Measurements from ENCODE around the gene KCND3.

The KCND3 gene

DNA sequence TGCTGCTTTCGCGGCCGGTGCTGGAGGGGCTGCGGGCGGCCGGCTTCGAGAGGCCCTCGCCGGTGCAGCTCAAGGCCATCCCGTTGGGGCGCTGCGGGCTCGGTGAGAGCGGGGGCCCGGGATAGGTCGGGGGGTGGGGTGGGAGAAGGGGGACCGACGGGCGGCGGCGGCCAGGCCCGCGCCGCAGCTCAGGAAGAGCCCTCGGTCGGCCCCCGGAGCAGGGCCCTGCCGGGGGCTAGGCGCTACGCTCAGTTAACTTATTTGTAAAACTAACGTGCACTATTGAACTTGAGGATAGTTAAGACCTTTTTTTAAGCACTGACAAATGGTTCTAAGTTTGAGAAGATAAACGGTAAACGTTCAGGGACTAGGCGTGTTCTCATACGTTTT is 233.3 kb downstream of the KCND3 start (continued):
- TF ChIP-seq, protein P1, sequence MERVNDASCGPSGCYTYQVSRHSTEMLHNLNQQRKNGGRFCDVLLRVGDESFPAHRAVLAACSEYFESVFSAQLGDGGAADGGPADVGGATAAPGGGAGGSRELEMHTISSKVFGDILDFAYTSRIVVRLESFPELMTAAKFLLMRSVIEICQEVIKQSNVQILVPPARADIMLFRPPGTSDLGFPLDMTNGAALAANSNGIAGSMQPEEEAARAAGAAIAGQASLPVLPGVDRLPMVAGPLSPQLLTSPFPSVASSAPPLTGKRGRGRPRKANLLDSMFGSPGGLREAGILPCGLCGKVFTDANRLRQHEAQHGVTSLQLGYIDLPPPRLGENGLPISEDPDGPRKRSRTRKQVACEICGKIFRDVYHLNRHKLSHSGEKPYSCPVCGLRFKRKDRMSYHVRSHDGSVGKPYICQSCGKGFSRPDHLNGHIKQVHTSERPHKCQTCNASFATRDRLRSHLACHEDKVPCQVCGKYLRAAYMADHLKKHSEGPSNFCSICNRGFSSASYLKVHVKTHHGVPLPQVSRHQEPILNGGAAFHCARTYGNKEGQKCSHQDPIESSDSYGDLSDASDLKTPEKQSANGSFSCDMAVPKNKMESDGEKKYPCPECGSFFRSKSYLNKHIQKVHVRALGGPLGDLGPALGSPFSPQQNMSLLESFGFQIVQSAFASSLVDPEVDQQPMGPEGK (CRISPR knock-in tag; IDR thresholded peaks at IDR 0.05; ENCODE audit: borderline replicate concordance), result no peak
- TF ChIP-seq TOX (CRISPR knock-in tag; IDR thresholded peaks at IDR 0.05; ENCODE audit: borderline replicate concordance), result no peak

- TF ChIP-seq PPARA (CRISPR knock-in tag; IDR thresholded peaks at IDR 0.05; ENCODE audit: borderline replicate concordance) (no peak), CSDC2 (CRISPR knock-in tag; IDR thresholded peaks at IDR 0.05) (no peak), ARNTL (CRISPR knock-in tag; IDR thresholded peaks at IDR 0.05; ENCODE audit: borderline replicate concordance, low read depth) (no peak)
- ATAC-seq, result peak; percentile 93
Observed at GRCh38 chr1:111755331-111756123, 233.9 kb downstream of the KCND3 start, which contains the start of gene DDX20. Gene DDX20, plus strand, starts transcription at chr1:111755901. Its CDS starts 24 bp downstream, at chr1:111755925.

- ATAC-seq, result peak; percentile 64
Observed at GRCh38 chr1:111754984-111755330, 234.5 kb downstream of the KCND3 start.

GRCh38 chr1:111751906-111752575 is 237.4 kb downstream of the KCND3 start:
- ATAC-seq, result no peak
- TF ChIP-seq GLIS3 (CRISPR knock-in tag; IDR thresholded peaks at IDR 0.05) (no peak), TOX (CRISPR knock-in tag; IDR thresholded peaks at IDR 0.05; ENCODE audit: borderline replicate concordance) (no peak), PPARA (CRISPR knock-in tag; IDR thresholded peaks at IDR 0.05; ENCODE audit: borderline replicate concordance) (no peak), ZNF8 (CRISPR knock-in tag; IDR thresholded peaks at IDR 0.05) (no peak), ZFP30 (CRISPR knock-in tag; IDR thresholded peaks at IDR 0.05) (no peak), ESRRG (CRISPR knock-in tag; IDR thresholded peaks at IDR 0.05) (no peak), ISL1 (CRISPR knock-in tag; IDR thresholded peaks at IDR 0.05) (no peak)

More at GRCh38 chr1:111754984-111755330, 234.5 kb downstream of the KCND3 start:
- no peak for TF ChIP-seq GLIS3 (CRISPR knock-in tag; IDR thresholded peaks at IDR 0.05)
- TF ChIP-seq OSR1 (CRISPR knock-in tag; IDR thresholded peaks at IDR 0.05), result no peak
- TF ChIP-seq, protein P2, sequence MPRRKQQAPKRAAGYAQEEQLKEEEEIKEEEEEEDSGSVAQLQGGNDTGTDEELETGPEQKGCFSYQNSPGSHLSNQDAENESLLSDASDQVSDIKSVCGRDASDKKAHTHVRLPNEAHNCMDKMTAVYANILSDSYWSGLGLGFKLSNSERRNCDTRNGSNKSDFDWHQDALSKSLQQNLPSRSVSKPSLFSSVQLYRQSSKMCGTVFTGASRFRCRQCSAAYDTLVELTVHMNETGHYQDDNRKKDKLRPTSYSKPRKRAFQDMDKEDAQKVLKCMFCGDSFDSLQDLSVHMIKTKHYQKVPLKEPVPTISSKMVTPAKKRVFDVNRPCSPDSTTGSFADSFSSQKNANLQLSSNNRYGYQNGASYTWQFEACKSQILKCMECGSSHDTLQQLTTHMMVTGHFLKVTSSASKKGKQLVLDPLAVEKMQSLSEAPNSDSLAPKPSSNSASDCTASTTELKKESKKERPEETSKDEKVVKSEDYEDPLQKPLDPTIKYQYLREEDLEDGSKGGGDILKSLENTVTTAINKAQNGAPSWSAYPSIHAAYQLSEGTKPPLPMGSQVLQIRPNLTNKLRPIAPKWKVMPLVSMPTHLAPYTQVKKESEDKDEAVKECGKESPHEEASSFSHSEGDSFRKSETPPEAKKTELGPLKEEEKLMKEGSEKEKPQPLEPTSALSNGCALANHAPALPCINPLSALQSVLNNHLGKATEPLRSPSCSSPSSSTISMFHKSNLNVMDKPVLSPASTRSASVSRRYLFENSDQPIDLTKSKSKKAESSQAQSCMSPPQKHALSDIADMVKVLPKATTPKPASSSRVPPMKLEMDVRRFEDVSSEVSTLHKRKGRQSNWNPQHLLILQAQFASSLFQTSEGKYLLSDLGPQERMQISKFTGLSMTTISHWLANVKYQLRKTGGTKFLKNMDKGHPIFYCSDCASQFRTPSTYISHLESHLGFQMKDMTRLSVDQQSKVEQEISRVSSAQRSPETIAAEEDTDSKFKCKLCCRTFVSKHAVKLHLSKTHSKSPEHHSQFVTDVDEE (CRISPR knock-in tag; IDR thresholded peaks at IDR 0.05), result no peak
- TF ChIP-seq, protein P1 (CRISPR knock-in tag; IDR thresholded peaks at IDR 0.05; ENCODE audit: borderline replicate concordance), result no peak
- TF ChIP-seq POU6F1 (CRISPR knock-in tag; IDR thresholded peaks at IDR 0.05; ENCODE audit: borderline replicate concordance, low read depth), result no peak
- TF ChIP-seq ZFP3 (CRISPR knock-in tag; IDR thresholded peaks at IDR 0.05), result no peak
- TF ChIP-seq PPARA (CRISPR knock-in tag; IDR thresholded peaks at IDR 0.05; ENCODE audit: borderline replicate concordance), result no peak
- TF ChIP-seq ARNTL (CRISPR knock-in tag; IDR thresholded peaks at IDR 0.05; ENCODE audit: borderline replicate concordance, low read depth), result no peak
- TF ChIP-seq ZNF8 (CRISPR knock-in tag; IDR thresholded peaks at IDR 0.05), result no peak
- no peak for TF ChIP-seq ISL1 (CRISPR knock-in tag; IDR thresholded peaks at IDR 0.05)
- no peak for TF ChIP-seq SNAI2 (CRISPR knock-in tag; IDR thresholded peaks at IDR 0.05)

GRCh38 chr1:111750856-111751255 is 238.6 kb downstream of the KCND3 start:
- ATAC-seq, result no peak
- TF ChIP-seq ZFP3 (CRISPR knock-in tag; IDR thresholded peaks at IDR 0.05), result no peak
- no peak for TF ChIP-seq TOX (CRISPR knock-in tag; IDR thresholded peaks at IDR 0.05; ENCODE audit: borderline replicate concordance)
- TF ChIP-seq ARNTL (CRISPR knock-in tag; IDR thresholded peaks at IDR 0.05; ENCODE audit: borderline replicate concordance, low read depth), result no peak
- no peak for TF ChIP-seq TCF4 (CRISPR knock-in tag; IDR thresholded peaks at IDR 0.05; ENCODE audit: borderline replicate concordance)
- no peak for TF ChIP-seq PPARA (CRISPR knock-in tag; IDR thresholded peaks at IDR 0.05; ENCODE audit: borderline replicate concordance)
- TF ChIP-seq BACH2 (CRISPR knock-in tag; IDR thresholded peaks at IDR 0.05; ENCODE audit: borderline replicate concordance), result no peak
- TF ChIP-seq SNAI2 (CRISPR knock-in tag; IDR thresholded peaks at IDR 0.05), result no peak
- TF ChIP-seq ISL1 (CRISPR knock-in tag; IDR thresholded peaks at IDR 0.05), result no peak
- TF ChIP-seq ZNF565 (CRISPR knock-in tag; conservative IDR thresholded peaks at IDR 0.05; ENCODE audit: low read depth), result no peak
- TF ChIP-seq, protein P3, sequence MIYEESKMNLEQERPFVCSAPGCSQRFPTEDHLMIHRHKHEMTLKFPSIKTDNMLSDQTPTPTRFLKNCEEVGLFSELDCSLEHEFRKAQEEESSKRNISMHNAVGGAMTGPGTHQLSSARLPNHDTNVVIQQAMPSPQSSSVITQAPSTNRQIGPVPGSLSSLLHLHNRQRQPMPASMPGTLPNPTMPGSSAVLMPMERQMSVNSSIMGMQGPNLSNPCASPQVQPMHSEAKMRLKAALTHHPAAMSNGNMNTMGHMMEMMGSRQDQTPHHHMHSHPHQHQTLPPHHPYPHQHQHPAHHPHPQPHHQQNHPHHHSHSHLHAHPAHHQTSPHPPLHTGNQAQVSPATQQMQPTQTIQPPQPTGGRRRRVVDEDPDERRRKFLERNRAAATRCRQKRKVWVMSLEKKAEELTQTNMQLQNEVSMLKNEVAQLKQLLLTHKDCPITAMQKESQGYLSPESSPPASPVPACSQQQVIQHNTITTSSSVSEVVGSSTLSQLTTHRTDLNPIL (CRISPR knock-in tag; IDR thresholded peaks at IDR 0.05; ENCODE audit: low read depth), result no peak
- TF ChIP-seq ZNF8 (CRISPR knock-in tag; IDR thresholded peaks at IDR 0.05), result no peak
- TF ChIP-seq, protein P1 (CRISPR knock-in tag; IDR thresholded peaks at IDR 0.05; ENCODE audit: borderline replicate concordance), result no peak

Measured in SK-N-SH treated with all-trans-retinoic acid at 6 μM for 48 hours (cell line).